Islet of Langerhans (tissue), 1 donor: ENCODE measurements around the gene SLC4A3.

Experiments used
- FAIRE-seq: peaks from one replicate; lab custom pipeline; 2011; peaks lifted over from hg19 to GRCh38; lab: Jason Lieb, UNC

The SLC4A3 gene

DNA sequence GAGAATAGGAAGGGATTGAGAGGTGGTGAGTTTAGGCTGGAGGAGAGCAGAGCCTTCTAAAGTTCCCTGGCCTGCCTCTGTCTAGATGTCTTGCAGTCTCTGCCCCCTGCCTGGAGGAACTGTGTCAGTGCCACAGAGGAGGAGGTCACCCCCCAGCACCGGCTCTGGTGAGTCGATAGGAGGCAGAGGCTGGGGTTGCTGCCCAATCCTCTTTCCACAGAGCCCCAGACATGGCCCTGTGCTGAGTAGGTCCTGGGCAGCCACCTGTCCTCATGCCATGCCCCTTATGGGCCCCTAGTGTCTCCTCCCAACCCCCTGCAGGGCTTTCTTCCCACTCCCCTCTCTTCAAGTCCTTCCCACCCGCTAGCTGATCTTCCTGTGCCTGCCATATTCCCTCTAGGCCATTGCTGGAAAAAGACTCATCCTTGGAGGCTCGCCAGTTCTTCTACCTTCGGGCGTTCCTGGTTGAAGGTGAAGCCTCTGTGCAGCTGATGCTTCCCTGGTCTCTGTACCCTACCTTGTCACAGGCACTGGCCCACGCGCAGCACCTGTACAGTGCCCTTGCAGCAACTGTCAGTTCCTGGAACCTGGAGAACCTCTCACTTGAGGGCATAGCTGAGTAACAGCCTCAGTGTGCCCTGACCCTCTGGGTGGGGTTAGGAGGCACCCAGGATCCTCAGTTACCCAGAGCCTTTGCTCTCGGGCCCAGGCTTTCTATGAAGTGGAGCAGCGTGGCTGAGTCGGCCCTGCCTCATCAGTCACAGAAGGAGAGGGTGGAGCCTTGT lies 13.2 kb upstream of the SLC4A3 start:
- no peak for FAIRE-seq

DNA sequence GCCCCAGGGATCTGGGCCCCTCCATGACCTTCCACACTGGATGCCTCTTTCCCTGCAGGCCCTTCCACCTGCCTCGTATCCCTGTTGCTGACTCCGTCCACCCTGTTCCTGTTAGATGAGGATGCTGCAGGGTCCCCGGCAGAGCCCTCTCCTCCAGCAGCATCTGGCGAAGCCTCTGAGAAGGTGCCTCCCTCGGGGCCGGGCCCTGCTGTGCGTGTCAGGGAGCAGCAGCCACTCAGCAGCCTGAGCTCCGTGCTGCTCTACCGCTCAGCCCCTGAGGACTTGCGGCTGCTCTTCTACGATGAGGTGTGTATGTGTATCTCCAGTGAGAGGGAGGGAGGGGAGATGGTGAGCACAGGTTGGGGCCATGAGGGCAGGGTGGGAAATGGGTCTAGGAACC lies 12.4 kb upstream of the SLC4A3 start:
- FAIRE-seq = no peak

DNA sequence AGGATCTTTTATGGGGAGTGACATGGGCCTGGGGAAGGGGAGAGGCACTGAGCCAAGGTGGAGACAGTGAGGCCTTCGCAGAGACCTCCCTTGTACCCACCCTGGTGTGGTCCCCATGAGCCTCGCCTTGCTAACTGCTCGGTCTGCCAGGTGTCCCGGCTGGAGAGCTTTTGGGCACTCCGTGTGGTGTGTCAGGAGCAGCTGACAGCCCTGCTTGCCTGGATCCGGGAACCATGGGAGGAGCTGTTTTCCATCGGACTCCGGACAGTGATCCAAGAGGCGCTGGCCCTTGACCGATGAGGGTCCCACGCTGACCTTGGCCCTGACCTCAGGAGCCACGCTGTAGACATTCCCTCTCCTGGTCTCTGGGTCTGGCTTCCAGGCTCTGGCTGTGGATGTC lies 11.5 kb upstream of the SLC4A3 start:
- no peak for FAIRE-seq

GRCh38 chr2:219616550-219616949 lies 10.9 kb upstream of the SLC4A3 start:
- no peak for FAIRE-seq

- FAIRE-seq = no peak
Observed at GRCh38 chr2:219618733-219619122, 8.7 kb upstream of the SLC4A3 start.

DNA sequence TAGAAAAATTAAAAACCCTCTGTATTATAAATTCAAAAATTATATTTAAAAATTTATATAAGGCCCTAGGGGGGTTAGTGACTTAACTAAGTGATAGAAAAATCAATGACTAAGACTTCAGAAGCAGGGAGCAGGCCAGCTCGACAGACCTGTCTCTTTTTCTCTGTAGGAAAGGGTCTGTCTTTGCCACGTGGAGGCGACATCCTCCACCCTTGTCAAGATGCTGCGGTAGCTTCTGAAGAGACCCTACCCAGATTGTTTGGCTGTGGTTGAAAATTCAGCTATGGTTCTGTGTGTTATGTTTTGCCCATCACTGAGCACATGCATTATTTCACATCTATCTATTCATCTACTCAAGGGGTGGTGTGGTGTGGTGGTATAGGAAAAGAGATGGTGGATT lies 8.2 kb upstream of the SLC4A3 start:
- no peak for FAIRE-seq

- FAIRE-seq = no peak
Observed at GRCh38 chr2:219620546-219620945, 6.9 kb upstream of the SLC4A3 start.

DNA sequence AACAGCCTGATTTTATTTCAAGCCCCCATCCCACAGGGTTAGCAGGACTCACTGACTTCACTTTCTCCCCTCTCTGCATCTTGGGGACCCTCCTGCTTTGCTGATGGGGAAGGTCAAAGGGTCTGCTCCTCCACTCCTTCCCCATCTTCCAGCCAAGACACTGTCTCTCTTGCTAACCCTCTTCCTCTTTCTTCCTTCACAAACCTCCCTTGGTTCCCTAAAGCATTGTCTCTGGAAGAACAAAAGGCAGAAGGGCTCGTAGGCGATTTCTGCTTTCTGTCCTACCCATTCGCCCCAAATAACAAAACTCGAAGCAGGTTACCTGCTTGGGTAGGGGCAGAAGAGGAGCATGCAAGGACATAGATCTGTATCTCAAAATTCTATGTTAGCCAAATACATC lies 5.5 kb upstream of the SLC4A3 start:
- no peak for FAIRE-seq

DNA sequence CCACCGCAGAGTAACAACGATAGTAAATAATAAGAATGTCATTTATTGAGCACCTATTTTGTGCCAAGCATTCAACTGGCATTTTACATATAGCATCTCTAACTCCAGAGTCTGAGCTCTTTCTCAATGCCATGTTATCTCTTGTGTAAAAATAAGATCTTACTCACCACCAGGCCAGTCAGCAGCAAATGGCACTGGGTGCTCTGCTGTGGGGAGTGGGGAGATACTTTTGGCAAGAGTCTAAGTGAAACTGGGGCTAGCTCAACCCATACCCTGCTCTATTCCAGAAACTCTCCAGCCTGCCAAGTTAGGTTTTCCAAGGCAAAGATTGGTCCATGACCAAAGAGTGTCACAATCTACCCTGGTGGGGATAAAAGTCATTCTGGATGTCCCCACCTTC lies 5.0 kb upstream of the SLC4A3 start:
- no peak for FAIRE-seq

DNA sequence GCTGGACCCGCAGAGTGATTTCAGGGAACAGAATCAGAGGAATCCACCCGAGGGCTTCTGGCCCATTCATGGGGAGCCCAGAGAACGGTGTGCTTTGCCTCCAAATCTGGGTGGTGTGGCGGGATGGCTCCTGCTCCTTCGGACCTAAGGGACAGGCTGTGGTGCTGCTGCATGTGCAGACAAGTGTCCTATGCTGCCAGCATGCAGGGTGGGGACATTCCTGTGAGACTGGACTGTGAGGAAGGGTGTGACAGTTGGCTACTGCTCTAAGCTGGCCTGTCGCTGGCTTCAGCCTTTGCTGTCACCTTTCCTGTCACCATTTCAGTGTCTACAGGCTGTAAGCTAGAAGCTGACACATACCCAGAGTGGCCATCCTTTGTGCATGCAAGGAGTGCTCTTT lies 2.9 kb upstream of the SLC4A3 start:
- FAIRE-seq = no peak

- no peak for FAIRE-seq
Observed at GRCh38 chr2:219625179-219625578, 2.3 kb upstream of the SLC4A3 start.

GRCh38 chr2:219626540-219626939 lies 890 bp upstream of the SLC4A3 start:
- FAIRE-seq = no peak

GRCh38 chr2:219628235-219628985 lies 980 bp downstream of the SLC4A3 start:
- no peak for FAIRE-seq

DNA sequence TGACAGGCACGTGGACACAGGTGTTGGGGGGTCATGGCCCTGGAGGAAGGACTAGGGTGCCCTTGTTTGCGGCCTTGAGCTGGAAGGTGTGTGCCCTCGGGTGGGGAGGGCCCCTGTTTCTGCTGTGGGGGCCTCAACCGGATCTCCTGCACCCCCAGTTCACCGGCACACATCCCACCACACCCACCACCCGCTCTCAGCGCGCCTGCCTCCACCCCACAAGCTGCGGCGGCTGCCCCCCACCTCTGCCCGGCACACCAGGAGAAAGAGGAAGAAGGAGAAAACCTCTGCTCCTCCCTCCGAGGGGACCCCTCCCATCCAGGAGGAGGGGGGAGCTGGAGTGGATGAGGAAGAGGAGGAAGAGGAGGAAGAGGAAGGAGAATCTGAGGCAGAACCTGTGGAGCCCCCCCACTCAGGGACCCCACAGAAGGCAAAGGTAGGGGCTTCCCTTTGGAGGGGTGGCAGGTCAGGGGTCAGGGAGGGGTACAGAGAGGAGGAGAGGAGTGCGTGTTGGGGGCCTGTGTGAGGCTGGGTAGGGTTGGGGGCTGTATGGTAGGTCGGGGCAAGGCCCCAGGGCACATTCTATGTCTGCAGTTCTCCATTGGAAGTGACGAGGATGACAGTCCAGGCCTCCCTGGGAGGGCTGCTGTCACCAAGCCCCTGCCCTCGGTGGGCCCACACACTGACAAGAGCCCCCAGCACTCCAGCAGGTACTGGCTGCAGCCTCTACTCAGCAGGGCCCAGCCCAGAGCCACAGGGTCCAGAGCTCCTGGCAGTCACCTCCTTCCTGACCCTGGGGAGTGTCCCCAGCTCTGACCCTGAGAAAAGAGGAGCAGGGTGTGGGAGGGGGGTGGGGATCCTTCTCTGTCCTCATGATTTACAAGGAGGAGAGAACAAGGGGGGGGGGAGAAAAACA lies 1.8 kb downstream of the SLC4A3 start:
- no peak for FAIRE-seq

DNA sequence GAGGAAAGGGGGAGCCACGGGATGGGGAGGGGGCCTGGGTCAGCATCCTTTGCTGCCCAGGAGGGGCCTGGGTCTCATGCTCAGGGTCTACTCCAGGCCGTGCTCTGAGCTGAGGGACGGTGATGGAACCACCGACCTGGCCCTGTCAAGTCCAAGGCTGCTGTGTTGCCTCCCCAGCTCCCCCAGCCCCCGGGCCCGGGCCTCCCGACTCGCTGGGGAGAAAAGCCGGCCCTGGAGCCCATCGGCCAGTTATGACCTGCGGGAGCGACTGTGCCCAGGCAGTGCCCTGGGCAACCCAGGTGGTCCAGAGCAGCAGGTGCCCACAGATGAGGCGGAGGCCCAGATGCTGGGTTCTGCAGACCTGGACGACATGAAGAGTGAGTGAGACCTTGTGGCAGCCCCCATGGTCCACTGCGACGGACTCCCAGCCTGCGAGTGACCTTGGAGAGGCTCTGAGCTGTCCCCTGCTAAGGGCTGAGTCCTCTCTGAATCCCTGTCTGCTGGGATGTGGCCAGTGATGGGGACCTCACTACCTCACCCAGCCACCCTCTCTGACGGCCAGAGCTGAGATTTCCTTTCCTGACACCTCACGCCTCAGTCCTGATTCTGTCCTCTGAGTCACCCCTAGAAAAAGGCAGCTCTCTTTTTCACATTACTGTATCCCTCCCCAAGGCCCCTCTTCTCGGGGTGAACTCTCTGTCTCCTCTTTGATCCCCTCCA lies 2.7 kb downstream of the SLC4A3 start:
- no peak for FAIRE-seq

DNA sequence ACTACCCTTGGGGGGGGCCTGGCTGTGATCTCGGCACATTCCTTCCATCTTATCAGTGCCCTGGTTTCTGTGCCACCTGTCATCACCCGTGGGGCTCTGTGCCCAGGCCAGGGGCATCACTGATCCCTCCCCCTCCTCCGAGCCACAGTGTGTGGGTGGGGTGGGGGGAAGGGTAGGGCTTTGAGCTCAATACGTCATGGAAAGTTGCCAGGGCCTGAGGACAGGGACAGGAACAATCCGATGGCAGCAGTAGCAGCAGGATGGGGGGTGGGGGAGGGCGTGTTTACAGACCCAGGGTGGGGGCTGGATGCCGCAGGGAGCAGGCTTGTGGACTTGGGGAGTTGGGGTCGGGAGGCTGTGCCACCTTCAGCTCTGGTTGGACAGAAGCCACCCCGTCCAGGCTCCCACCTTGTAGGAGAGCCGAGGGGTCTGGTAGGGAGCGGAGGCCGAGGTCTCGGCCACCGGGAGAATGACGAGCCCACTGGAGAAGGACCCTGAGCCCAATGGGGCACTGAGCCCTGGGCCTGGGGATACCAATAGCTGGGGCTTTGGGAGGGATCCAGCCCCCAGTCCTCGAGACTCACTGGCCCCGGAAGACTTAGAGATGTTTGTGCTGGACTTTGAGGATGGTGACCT lies 3.5 kb downstream of the SLC4A3 start:
- no peak for FAIRE-seq

GRCh38 chr2:219631406-219631891 lies 4.0 kb downstream of the SLC4A3 start:
- FAIRE-seq = no peak

DNA sequence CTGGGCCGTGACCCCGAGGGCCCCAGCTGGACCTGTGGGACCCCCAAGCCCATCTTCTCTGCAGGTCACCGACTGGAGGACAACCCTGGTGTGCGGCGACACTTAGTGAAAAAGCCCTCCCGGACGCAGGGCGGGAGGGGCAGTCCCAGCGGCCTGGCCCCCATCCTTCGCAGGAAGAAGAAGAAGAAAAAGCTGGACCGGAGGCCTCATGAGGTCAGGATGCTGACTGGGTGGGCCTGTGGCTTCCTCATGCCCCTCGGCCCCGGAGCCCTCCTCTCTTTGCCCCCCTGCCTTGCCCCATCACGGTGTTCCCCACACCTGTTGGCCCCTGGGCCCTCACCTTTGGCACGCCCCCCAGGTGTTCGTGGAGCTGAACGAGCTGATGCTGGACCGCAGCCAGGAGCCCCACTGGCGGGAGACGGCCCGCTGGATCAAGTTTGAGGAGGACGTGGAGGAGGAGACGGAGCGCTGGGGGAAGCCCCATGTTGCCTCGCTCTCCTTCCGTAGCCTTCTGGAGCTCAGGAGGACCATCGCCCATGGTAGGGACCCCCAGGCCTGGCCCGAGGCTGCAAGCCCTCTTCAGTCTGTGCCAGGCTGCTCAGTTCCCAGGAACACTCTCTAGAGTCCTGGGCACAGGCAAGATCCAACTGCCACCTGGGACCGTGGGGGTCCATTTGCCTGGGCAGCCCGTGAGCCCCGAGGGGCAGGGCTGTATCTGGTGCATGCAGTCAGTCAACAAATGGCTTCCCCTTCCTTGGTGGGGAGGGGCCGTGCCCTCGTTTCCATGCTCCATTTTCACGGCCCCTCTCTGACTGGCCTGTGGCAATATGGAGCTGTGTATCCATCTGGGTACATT lies 4.7 kb downstream of the SLC4A3 start:
- FAIRE-seq = no peak

- no peak for FAIRE-seq
Observed at GRCh38 chr2:219632760-219633105, 5.3 kb downstream of the SLC4A3 start.

DNA sequence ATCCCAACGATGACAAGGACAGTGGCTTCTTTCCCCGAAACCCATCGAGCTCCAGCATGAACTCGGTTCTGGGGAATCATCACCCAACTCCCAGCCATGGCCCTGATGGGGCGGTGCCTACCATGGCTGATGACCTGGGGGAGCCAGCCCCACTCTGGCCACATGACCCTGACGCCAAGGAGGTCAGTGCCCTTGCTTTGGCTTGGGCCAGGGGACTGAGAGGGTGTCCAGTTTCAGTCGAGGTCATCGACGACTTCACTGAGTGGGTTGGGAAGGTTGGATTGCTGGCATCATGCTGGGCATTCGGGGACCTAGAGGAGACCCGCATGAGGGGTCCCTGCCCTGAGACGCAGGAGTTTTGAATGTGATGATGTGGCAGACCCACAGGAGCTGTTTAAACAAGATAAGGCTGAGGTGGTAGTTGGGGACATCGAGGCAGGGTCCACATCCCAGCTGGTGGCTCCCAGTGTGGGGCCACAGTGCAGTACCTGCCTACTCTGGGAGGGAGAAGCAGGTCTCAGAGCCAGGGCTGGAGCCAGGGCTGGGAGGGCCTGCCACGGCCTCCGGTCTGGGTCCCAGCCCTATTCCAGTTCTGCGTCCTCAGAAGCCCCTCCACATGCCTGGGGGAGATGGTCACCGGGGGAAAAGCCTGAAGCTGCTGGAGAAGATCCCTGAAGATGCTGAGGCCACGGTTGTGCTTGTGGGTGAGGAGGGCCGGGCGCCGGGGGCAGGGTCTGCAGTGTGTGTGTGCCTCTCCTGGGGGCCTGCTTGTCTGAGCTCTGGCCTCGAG lies 6.0 kb downstream of the SLC4A3 start:
- no peak for FAIRE-seq
